DOHH2 (cell line): ENCODE data around the gene AGBL1.

ENCODE experiments used
- CTCF ChIP-seq: fragments of 200-600 bp; sonication (generic); IDR thresholded peaks from one replicate; pipeline ENCODE4 v1.5.1; 2014; ENCODE audit warnings: antibody characterized with exemption, mild to moderate bottlenecking, low read depth, low read length; ENCODE audit not compliant: poor library complexity, severe bottlenecking
- EZH2phosphoT487 ChIP-seq: fragments of 200-600 bp; sonication (generic); IDR thresholded peaks from 2 replicates; pipeline ENCODE4 v1.6.1; 2017; ENCODE audit warnings: borderline replicate concordance, mild to moderate bottlenecking, antibody characterized with exemption, low read length, moderate library complexity, mixed read lengths

- TF ChIP-seq CTCF = no peak
- TF ChIP-seq EZH2phosphoT487 = no peak
Measured at GRCh38 chr15:86073281-86073680, 6.4 kb upstream of the AGBL1 start.
